22Rv1 (cell line): ENCODE measurements around the gene MAP1LC3B2.

Source experiments
- H3K27ac ChIP-seq: fragments of 450-650 bp; 2 replicates; pipeline ENCODE4 v1.5.1; 2017
- CTCF ChIP-seq: fragments of 450-650 bp; IDR thresholded peaks from 2 replicates; pipeline ENCODE4 v1.5.1; 2017; ENCODE audit warnings: mild to moderate bottlenecking
- ZFX ChIP-seq: fragments of 450-650 bp; IDR thresholded peaks from 2 replicates; pipeline ENCODE4 v1.6.1; 2017; ENCODE audit warnings: antibody characterized with exemption, borderline replicate concordance

MAP1LC3B2 gene

GRCh38 chr12:116529686-116530085 is 29.5 kb upstream of the MAP1LC3B2 start:
- no peak for TF ChIP-seq ZFX
- TF ChIP-seq CTCF = no peak
- H3K27ac ChIP-seq = peak overlapping the region; percentile 63

- TF ChIP-seq ZFX (no peak), CTCF (peak; percentile 30)
- peak overlapping the region; percentile 29; the same call in 1 of the 2 replicates for H3K27ac ChIP-seq
These were observed 26.8 kb upstream of the MAP1LC3B2 start for GRCh38 chr12:116532428-116532827.

- H3K27ac ChIP-seq = peak overlapping the region; percentile 29
- TF ChIP-seq CTCF (no peak), ZFX (no peak)
These were observed 26.2 kb upstream of the MAP1LC3B2 start for GRCh38 chr12:116532986-116533342.

GRCh38 chr12:116533343-116534251 is 25.6 kb upstream of the MAP1LC3B2 start:
- H3K27ac ChIP-seq = peak overlapping the region; percentile 29
- TF ChIP-seq CTCF (no peak), ZFX (no peak)

- H3K27ac ChIP-seq = peak overlapping the region; percentile 1; the same call in 1 of the 2 replicates
- TF ChIP-seq ZFX (no peak), CTCF (no peak)
These were observed 24.7 kb upstream of the MAP1LC3B2 start for GRCh38 chr12:116534311-116535121.

GRCh38 chr12:116535241-116535640 is 23.9 kb upstream of the MAP1LC3B2 start:
- no peak overlapping the region for H3K27ac ChIP-seq
- TF ChIP-seq CTCF (no peak), ZFX (no peak)
